ENCODE results near the gene LRMDA. TPM values are rescaled to one million over a fixed set of nuclear protein-coding genes. Genes with fewer than 3 reads are reported as not detected.

Gene LRMDA
- total RNA-seq, 1 experiment from 2014 or later: not detected

DNA sequence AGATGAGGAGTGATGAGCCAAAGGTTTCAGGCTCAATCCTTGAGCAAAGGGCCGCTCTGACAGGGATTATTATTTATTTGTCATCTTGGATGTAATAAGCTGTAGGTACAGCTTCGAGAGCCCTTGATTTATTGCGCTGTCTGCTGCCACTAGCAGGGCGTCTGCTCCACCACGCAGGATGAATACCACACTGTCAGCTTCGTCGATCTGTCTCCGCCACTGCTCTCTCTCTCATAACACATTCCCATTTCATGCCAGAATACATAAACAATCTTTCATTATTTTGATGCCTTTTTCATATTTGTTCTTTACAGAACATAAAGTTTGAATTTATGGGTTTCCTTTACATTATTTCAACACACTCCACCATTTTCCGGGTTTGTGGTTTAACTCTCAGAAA is 276.6 kb downstream of the LRMDA start:
- no peak for DNase-seq
- no peaks in the 10 kb centered on the region for H3K27me3 ChIP-seq (ENCODE audit: control insufficient read depth, insufficient read depth, low read length)
- no peak overlapping the region for H3K4me3 ChIP-seq (ENCODE audit: insufficient read depth, low read depth, low read length)

DNA sequence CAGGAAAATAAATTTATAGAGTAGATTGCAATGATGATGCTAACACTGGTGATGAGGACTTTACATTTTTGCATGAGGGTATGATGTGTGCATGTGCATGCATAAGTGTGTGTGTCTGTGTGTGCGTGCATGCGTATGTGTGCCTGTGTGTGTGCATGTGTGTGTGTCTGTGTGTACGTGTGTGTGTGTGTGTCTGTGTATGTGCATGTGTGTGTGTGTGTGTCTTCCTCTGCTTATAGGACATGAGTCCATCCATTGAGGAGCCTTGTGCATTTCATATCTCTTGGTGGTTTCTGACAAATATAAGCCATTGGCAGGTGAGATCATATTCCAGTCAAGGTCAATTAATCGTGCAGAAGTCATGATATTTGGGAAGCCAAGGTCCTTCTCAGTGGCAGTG is 277.8 kb downstream of the LRMDA start:
- Histone ChIP-seq H3K4me3 (ENCODE audit: insufficient read depth, low read depth, low read length) (no peak overlapping the region), H3K36me3 (replicated peaks; ENCODE audit: control insufficient read depth, insufficient read depth, low read length) (no peaks in the 10 kb centered on the region), H3K27me3 (ENCODE audit: control insufficient read depth, insufficient read depth, low read length) (no peaks in the 10 kb centered on the region)
- DNase-seq: no peak

More for the DNA sequence above, 276.6 kb downstream of the LRMDA start:
- no peaks in the 10 kb centered on the region for H3K36me3 ChIP-seq (replicated peaks; ENCODE audit: control insufficient read depth, insufficient read depth, low read length)

DNA sequence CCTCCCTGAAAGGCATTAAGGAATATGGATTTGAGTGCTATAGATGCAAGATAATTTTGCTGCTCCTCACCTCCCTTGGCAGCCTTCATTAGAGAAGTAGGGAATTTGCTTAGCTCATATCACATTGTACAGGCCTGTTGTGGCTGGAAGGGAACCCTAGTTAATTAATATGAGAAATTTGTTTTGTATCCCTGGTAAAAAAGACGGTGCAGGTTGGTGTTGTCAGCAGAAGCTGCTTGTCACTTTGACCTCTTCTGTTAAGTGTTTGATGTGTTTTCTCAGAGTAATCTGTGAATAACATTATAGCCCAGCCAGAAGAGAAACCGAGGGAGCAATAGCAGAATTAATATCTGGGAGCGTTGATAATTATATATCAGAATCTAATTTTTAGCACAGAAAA is 278.4 kb downstream of the LRMDA start:
- Histone ChIP-seq H3K4me3 (ENCODE audit: insufficient read depth, low read depth, low read length) (no peak overlapping the region), H3K27me3 (ENCODE audit: control insufficient read depth, insufficient read depth, low read length) (no peaks in the 10 kb centered on the region), H3K36me3 (replicated peaks; ENCODE audit: control insufficient read depth, insufficient read depth, low read length) (no peaks in the 10 kb centered on the region)
- no peak for DNase-seq

DNA sequence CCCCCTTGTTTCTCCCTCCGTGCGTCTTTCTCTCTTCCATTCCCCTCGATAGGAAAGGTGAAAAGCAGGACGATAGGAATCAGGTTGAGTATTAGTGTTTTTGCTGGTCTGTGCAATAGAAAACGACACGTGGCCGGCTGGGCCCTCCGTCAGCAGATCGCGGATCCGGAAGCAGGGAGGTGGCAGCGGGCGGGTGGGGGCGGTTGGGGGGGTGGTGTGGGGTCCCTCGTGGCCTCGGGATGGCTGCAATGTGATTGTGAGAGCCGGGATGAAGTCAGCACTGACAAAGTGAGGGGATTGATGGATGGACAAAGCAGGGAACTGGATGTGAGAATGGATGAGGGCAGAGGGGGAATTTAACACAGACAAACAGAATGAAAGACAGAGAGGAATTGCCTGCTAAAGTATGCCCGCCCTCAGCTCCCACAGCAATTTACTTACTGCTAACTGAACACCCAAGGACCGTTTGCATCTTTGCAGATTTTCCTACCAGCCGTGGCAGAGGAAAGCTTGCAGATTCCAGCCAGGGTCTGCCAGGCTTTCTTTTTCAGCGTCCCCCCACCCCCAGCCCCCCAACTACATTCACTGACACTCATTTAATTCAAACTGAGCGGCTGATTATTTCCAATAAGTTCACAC is 280.9 kb downstream of the LRMDA start:
- DNase-seq: peak; percentile 39

DNA sequence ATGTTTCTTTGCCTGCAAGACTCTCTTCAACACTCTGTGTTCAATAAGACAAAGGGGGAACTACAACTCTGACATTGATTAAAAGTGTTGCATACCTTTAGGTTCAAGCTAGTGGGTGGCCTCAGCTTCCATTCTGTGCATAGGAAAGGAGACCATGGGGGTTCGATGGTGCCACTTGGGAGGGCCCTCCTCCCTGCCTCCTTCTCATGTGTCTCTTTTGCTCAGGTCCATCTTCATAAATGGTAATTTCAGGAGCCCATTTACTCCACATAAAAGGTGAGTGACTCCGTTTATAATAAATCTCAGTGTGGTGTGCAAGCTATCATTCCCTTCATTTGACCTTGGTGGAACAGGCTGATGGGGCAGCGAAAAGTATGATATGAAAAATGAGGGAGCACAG is 285.1 kb downstream of the LRMDA start:
- H3K4me3 ChIP-seq (ENCODE audit: insufficient read depth, low read depth, low read length): no peak overlapping the region
- no peaks in the 10 kb centered on the region for H3K36me3 ChIP-seq (replicated peaks; ENCODE audit: control insufficient read depth, insufficient read depth, low read length)
- H3K27me3 ChIP-seq (ENCODE audit: control insufficient read depth, insufficient read depth, low read length): no peaks in the 10 kb centered on the region
- DNase-seq: no peak

More for the DNA sequence above, 280.9 kb downstream of the LRMDA start:
- no peaks in the 10 kb centered on the region for H3K27me3 ChIP-seq (ENCODE audit: control insufficient read depth, insufficient read depth, low read length)
- H3K4me3 ChIP-seq (ENCODE audit: insufficient read depth, low read depth, low read length): no peak overlapping the region
- H3K36me3 ChIP-seq (replicated peaks; ENCODE audit: control insufficient read depth, insufficient read depth, low read length): no peaks in the 10 kb centered on the region

DNA sequence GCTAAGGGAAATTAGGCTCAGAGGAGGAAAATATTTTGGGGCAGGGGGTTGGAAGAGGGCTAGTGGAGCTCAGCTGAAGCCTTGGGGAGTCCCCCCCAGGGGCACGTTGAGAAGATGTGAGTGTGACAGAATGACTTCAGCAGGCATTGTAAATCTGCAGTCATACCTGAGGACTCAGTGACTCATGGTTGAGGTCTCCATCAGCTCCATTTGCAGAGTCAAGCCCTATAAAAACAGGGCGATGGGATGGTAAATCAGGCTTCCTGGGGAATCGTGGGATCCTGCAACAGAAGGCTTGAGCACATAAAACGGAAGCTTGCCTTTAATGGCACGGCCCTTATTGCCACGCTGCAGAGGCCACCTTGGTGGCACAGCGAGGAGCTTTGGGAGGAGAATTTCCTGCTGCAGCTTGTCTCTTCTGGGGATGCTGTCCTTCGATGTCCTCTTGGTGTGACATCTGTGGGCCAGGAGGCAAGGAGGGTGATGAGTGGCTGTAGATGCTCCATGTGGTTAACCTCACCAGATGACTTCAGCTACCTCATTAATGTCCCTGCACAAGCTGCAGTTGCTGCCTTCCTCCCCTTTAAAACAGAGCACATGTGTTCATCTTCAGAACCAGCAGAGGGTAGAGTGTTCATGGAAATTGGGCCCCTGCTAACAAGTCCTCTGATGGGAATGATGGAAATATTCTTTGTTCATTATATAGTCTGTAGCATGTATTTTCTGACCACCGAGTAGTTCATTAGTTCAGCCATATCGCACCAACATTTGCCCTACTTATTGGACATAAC is 285.9 kb downstream of the LRMDA start:
- no peaks in the 10 kb centered on the region for H3K27me3 ChIP-seq (ENCODE audit: control insufficient read depth, insufficient read depth, low read length)
- H3K4me3 ChIP-seq (ENCODE audit: insufficient read depth, low read depth, low read length): no peak overlapping the region
- no peak for DNase-seq
- no peaks in the 10 kb centered on the region for H3K36me3 ChIP-seq (replicated peaks; ENCODE audit: control insufficient read depth, insufficient read depth, low read length)

DNA sequence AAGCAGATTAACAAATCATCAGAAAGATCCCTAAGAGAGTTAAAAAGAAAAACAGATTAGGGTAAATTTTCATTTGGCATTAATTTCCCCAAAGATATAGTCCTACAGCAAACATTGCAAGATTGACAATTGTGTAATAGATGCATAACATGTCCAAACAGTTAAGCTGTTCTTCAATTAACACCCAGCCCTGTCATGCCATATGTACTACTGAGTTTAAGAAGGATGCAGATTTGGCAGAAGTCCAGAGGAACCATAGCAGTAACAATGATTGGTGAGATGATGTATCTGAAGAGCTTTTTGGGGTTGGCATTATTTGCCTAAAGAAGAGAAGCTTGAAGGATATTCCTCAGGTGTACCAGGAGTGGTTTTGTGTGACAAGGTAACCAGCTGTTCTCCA is 287.6 kb downstream of the LRMDA start:
- no peaks in the 10 kb centered on the region for H3K36me3 ChIP-seq (replicated peaks; ENCODE audit: control insufficient read depth, insufficient read depth, low read length)
- no peak for DNase-seq
- no peaks in the 10 kb centered on the region for H3K27me3 ChIP-seq (ENCODE audit: control insufficient read depth, insufficient read depth, low read length)
- H3K4me3 ChIP-seq (ENCODE audit: insufficient read depth, low read depth, low read length): no peak overlapping the region

DNA sequence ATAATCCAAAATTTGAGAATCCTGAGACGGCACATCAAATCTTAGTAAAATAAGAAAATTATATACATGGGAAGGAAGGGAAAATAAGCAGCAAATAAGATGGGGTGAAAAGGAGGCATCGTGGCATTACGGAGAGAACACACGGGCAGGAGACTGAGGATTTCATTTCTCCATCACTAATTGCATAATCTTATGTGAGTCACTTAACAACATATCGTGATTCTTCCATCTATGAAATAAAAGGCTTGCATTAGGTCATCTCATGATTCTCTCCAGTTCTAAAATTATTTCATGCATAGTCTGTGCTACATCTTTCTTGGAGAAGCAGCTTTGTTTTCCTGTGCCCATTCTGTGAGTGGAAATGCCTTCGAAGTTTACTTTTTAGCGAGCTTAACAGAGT is 288.7 kb downstream of the LRMDA start:
- H3K27me3 ChIP-seq (ENCODE audit: control insufficient read depth, insufficient read depth, low read length): no peaks in the 10 kb centered on the region
- H3K4me3 ChIP-seq (ENCODE audit: insufficient read depth, low read depth, low read length): no peak overlapping the region
- DNase-seq: no peak

DNA sequence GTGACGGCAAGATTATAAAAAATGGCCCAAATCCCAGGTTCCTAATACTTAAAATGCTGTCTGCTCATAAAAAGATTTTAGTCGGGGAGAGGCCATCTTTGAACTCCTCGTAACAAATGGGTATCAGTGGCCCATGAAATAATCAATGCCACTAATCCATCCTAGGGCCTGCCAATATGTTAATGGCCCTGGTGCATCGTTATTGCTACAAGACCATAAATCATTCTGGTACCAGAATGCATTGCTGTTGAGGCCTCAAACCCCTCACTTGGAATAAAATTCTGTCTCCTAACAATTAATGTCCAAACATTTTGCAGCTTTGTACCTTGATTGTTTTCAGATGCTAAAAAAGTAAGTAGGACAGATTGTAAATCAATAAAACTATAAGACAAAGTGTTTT is 290.6 kb downstream of the LRMDA start:
- no peak for DNase-seq
- Histone ChIP-seq H3K4me3 (ENCODE audit: insufficient read depth, low read depth, low read length) (no peak overlapping the region), H3K27me3 (ENCODE audit: control insufficient read depth, insufficient read depth, low read length) (no peaks in the 10 kb centered on the region), H3K36me3 (replicated peaks; ENCODE audit: control insufficient read depth, insufficient read depth, low read length) (no peaks in the 10 kb centered on the region)

More for the DNA sequence above, 288.7 kb downstream of the LRMDA start:
- H3K36me3 ChIP-seq (replicated peaks; ENCODE audit: control insufficient read depth, insufficient read depth, low read length): no peaks in the 10 kb centered on the region

DNA sequence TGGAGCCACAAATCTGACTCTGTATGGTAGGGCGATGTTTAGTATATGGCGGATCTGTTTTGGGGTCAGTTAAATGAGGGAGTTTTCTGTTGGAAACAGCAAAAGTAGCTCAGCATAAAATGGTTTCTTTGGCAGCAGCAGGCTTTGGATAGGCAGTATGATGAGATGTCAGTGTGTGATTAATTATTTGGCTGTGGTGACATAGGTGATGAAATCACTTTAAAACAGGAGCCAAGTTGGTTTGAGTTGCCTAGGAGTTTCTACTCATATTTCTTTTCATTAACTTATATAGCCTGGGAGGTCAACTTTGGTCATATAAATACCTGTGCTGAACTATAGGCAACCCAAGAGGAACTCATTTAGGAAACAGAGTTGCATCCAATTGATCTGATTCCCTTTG is 291.2 kb downstream of the LRMDA start:
- DNase-seq: no peak
- Histone ChIP-seq H3K4me3 (ENCODE audit: insufficient read depth, low read depth, low read length) (no peak overlapping the region), H3K27me3 (ENCODE audit: control insufficient read depth, insufficient read depth, low read length) (no peaks in the 10 kb centered on the region), H3K36me3 (replicated peaks; ENCODE audit: control insufficient read depth, insufficient read depth, low read length) (no peaks in the 10 kb centered on the region)

DNA sequence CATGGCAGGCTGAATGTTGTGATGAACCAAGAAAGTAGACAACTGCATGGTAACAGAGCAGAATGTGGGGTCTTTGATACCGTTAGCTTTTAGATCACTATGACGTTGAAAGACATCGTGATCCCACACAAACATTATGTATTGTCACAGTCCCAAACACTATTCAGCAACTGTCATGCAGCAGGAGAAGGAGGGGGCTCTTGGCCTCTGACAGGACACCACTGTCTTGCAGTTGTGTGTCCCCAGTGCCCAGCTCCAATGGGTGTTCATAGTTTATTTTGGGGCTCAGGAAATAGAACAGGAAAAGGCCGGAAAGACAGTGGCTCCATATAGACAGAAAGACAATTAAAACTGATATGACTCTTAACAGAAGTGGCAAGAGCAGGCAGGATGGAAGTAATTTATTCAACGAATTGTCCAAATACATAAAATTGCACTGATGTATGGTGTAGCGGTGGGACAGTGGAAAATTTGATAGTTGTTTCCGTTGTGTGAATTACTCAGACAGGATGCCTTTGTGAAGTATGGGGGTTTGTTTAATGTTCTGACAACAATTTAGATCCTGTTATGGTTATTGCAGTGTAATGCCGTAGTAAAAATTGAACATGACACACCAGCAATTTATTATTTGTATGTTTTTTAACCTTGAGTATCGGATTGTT is 292.0 kb downstream of the LRMDA start:
- H3K27me3 ChIP-seq (ENCODE audit: control insufficient read depth, insufficient read depth, low read length): no peaks in the 10 kb centered on the region
- H3K36me3 ChIP-seq (replicated peaks; ENCODE audit: control insufficient read depth, insufficient read depth, low read length): no peaks in the 10 kb centered on the region
- no peak overlapping the region for H3K4me3 ChIP-seq (ENCODE audit: insufficient read depth, low read depth, low read length)
- DNase-seq: no peak

DNA sequence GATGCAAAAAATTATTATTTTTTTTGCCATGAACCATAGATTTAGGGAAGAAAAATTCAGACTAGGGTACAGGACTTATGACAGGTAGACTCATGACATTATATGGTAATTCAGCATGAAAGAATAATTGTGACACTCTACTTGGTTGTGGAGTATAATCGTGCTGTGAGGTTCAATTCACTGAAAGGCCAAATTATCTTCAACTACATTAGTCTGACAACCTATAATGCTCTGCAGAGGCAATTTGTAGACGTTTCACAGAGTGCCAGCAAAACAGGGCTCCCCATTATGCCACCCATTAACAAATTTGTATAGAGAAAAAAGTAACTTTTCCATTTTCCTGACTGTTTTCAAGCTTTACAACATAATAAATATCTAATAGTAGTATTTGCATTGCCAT is 292.6 kb downstream of the LRMDA start:
- H3K4me3 ChIP-seq (ENCODE audit: insufficient read depth, low read depth, low read length): no peak overlapping the region
- DNase-seq: no peak
- H3K36me3 ChIP-seq (replicated peaks; ENCODE audit: control insufficient read depth, insufficient read depth, low read length): no peaks in the 10 kb centered on the region
- no peaks in the 10 kb centered on the region for H3K27me3 ChIP-seq (ENCODE audit: control insufficient read depth, insufficient read depth, low read length)

DNA sequence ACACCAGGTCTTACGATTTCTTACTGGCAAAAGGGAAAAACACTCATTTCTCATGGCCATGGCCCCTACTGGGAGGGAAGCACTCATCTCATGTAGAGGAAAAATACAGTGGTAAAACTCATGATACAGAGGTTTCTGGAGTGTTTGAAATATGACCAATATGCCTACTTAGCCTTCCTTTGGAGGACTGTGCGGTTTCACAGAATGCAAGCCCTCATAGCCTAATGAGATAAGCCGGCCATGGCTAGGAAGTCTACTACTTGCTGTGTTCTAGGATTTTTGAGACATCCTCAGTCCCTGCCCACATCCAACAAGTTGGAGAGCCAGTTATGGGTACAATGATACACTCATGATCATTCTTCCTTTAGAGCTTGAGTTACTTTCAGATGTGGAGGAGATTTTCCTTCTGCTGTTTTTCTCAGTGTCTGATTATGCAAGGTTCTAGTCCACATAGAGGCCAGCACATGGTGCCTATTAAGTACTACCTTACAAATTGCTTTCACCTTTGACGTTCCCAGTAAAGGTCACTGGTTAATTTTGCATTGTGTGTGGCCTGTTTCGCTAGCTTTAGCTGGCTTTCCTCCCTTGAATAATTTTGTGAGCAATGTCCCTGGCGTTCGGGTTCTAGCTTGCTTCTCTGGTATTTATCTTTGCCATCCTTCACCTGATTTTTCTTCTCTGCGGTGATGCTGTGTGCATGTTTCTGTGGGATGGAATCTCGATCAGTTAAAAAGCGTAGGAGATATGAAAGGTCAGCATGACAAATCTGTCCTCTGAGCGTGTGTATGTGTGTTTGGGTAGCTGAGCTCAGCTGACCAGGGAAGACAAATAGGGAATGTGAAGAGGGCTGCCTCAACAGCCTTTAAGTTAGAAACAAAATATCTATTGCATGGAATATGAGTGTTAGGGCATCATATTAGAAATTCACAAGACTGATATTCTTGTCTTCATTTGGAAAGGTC is 295.4 kb downstream of the LRMDA start:
- no peaks in the 10 kb centered on the region for H3K36me3 ChIP-seq (replicated peaks; ENCODE audit: control insufficient read depth, insufficient read depth, low read length)
- H3K27me3 ChIP-seq (ENCODE audit: control insufficient read depth, insufficient read depth, low read length): no peaks in the 10 kb centered on the region
- no peak overlapping the region for H3K4me3 ChIP-seq (ENCODE audit: insufficient read depth, low read depth, low read length)
- no peak for DNase-seq

DNA sequence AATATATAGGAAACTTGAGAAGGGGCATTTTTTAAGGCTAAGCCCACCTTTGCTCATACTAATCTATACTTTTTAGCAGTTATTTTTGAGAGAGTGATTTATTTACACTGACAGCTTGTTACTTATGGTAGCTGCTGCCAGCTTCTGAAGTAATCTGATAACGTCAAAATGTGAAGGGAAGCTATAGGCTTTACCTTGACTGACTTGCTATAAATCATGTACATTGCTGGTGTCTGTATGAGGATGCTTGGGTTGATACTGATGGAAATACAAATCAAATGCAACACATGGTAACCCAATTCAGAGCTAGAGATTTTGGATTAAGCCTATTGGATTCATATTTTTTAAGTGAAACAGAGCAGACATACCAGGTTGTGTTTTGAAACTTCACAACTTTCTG is 299.4 kb downstream of the LRMDA start:
- no peak overlapping the region for H3K4me3 ChIP-seq (ENCODE audit: insufficient read depth, low read depth, low read length)
- DNase-seq: no peak
- H3K27me3 ChIP-seq (ENCODE audit: control insufficient read depth, insufficient read depth, low read length): no peaks in the 10 kb centered on the region
- no peaks in the 10 kb centered on the region for H3K36me3 ChIP-seq (replicated peaks; ENCODE audit: control insufficient read depth, insufficient read depth, low read length)

Data from H7 (cell line).